Muscle of back (tissue), 11 donors: Measurements from ENCODE around the gene FAM167B. TPM values are rescaled to one million over a fixed set of nuclear protein-coding genes. Genes with fewer than 3 reads are reported as not detected.

Experiments
- DNase-seq, 3 donors: peaks; one replicate each; pipeline versions ENCODE4 v3.0.0 to v3.0.0-alpha.2; 2013
- polyA plus RNA-seq, 10 donors: library from polyadenylated mRNA; unstranded; fragments of 120-200 nt; gene quantifications; one replicate each; pipeline ENCODE4 v1.2.1, GENCODE V29; 2013; ENCODE audit not compliant: insufficient read length in 10 of 10

The FAM167B gene
- polyA plus RNA-seq, 10 donors: 2.1 to 6.7 (median 3.9) TPM

DNA sequence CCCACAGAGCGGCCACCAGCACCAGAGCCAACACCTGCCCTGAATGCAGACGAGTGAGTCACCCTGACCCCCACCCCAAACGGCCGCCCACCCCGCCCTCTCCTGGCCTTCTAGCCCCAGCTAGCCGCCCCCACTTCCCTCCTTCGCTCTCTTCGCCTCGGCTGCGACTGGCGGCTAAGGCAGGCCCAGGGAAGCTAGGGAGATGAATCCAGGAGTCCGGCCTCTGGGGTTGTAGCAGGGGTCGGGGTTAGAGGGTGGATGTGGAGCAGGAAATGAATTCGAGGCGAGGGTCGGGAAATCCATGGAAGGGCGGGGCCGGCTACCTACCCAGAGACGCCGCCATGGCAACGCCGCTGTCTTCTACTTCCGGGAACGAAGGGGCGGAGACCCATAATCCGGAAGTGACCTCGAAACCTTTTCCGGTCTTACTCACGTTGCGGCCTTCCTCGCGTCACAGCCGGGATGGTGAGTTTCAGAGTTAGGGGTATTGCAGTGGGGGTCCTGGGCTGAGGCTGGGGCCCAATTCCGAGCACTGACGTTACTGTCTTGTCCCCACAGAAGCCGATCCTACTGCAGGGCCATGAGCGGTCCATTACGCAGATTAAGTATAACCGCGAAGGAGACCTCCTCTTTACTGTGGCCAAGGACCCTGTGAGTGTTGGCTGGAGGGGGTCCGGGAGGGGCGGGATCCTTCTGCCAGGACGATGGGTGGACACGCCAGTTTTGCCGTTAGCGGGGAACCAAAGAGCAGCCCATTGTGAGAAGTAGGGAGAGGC, 24.9 kb upstream of the FAM167B start, which contains the start of the genes EIF3I and TMEM234:
EIF3I (plus strand) TSS at position 428 of the 776 bp plus-strand sequence; CDS start at position 463, 35 bp downstream.
TMEM234 (minus strand) TSS at position 374 of the 776 bp plus-strand sequence; CDS start at position 343, 31 bp downstream.
- DNase-seq: peak; percentile 92 to 97 (median 96)

- no peak for DNase-seq
Observed at GRCh38 chr1:32223683-32224082, 23.3 kb upstream of the FAM167B start.

DNA sequence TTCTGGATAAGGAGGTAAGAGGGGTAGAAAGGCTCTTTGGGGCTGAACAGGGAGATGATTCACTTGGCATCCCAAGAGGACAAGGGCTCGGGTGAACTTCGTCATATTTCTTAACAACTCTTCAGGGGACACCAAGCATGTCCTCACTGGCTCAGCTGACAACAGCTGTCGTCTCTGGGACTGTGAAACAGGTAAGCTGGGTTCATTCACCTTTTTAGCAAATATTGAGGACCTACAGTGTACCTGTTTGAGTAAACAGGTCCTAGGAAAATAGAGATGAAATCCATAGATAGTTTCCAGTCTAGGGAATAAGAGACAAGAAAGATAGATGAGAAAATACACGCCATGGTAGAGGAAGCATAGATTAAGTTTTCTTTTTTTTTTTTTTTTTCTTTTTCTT, 22.7 kb upstream of the FAM167B start:
- no peak for DNase-seq

- no peak for DNase-seq
Observed at GRCh38 chr1:32228771-32229170, 18.3 kb upstream of the FAM167B start.

GRCh38 chr1:32231843-32232432, 15.1 kb upstream of the FAM167B start:
- DNase-seq: no peak

GRCh38 chr1:32232558-32233304, 14.3 kb upstream of the FAM167B start:
- no peak for DNase-seq

DNA sequence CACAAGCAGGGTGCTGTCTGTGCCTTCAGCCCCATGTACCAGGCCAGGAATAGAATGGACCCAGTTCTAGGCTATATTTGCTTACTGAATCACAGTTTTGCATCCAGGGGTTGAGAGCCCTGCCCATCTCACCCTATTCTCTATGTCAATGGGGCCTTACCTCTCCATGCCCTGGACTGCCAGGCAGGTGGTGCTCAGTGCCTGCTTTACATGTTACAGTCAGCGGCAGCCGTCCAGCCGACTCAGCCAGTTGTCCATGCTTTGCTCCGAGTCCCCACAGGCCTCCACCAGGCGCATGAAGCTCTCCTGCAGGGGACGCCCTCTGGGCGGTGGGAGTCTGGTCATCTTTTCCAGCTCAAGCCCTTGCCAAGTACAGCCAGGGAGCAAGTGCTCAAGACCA, 12.2 kb upstream of the FAM167B start:
- DNase-seq: no peak

- no peak for DNase-seq
Observed at GRCh38 chr1:32239337-32239736, 7.7 kb upstream of the FAM167B start.

DNA sequence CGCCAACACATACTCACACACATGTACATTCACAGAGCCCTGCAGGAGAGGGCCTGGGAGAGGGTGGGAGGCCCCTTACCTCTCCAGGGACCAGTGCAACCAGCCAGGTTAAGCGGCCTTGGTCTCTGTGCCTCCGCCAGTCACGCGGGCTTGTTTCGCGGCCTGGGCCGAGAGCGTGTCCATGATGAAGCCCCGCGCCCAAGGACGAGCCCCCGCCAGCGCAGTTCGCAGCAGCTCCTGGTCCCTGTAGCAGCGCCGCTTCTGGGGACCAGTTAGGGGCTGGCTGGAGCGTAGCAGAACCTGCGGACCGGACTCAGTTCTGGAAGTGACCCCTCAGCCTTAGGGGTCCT, 7.3 kb upstream of the FAM167B start:
- no peak for DNase-seq

DNA sequence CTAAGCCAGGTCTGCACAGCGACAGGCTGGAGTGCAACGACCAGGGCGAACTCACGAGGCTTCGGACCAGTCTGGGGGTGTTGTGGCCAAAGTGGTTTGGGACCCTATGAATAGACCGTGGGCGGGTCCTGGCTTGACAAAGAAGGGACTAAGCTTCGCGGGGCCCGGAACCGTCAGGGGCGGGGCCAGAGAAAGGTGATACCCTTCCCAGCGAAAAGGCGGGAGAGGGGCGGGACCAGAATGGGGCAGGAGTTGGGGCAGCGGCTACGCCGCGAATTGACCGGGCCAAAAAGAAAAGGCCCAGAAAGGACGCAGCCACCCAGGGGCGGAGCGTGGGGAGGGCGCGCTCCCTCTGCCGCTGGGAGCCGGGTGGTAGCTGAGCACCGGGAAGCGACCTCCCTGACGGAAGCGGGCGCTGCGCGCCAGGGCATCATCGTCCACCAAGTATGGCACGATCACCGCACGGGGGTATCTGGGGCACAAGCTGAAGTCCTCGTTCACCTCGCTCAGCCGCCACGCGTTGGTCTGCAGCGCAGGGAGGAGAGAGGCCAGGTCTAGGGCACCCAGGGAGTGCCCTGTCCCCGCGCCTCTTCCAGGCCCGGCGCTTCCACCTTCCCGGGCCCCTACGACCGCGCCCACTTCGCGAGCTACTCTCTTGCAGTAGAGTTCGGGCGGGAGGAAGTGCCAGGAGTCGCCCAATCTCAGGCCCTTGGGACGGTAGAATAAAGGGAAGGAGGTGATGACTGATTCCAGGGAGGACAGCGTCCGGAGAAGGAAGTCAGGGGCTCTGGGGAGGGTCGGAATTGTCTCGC, 6.7 kb upstream of the FAM167B start:
- peak in 2 of 3 donors; percentile 53 to 77 for DNase-seq

DNA sequence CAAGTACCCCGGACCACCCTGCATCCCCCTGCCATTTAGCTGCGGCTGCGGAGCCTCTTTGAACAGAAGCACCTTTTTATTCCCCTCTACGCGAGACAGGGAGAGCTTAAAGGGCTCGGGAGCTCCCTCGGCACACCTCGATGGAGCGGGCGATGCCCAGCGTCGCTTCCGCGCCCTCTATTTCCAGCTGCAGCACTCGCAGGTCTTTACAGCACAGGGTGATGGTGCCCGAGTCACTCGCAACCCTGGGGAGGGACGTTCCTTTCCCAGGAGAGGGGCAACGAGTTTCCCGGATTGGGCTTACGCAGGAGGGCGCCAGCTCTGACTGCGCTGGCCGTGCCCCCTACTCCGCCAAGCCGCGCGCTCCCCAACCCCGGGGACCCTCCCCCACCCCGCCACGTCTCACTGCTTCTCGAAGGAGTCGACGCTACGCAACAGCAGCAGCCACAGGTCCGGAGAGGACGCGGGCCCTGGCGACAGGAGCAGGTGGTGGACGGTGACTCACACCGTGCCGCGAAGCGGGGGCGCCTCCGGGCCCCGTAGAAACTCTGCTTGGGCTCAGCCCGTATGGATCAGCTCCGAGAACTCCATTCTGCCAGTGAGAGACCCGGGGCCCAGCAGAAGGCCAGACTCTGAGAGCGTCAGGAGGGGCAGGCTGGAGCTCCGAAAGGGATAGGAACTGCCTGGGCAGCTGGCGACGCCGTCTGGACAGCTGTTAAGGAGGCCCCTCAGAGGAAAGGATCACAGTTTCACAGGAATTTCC, 5.8 kb upstream of the FAM167B start:
- DNase-seq: peak; percentile 41 to 89 (median 74)

DNA sequence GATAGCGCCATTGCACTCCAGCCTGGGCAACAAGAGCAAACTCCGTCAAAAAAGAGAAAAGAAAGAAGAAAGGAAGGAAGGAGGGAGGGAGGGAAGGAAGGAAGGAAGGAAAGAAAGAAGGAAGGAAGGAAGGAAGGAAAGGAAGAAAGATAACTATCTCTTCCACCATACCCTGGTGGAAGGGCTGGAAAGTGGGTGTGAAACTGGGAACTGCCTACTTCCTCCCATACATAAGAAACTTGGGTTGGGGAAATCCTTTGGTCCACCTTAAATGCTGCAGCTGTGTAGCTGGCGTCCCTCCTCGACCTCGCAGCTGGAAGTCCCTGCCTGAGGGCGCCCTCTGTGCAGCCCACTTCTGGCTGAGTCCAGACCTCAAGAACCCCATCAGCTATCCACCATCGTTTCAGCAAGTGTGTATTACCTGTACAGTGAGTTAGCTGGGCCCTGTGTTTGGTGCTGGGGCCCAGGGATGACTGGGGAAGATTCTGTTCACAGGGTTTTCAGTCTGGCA, 4.6 kb upstream of the FAM167B start:
- DNase-seq: peak in 2 of 3 donors; percentile 67 to 84

- DNase-seq: peak in 1 of 3 donors; percentile 15
Observed at GRCh38 chr1:32247452-32247851, 430 bp downstream of the FAM167B start.

DNA sequence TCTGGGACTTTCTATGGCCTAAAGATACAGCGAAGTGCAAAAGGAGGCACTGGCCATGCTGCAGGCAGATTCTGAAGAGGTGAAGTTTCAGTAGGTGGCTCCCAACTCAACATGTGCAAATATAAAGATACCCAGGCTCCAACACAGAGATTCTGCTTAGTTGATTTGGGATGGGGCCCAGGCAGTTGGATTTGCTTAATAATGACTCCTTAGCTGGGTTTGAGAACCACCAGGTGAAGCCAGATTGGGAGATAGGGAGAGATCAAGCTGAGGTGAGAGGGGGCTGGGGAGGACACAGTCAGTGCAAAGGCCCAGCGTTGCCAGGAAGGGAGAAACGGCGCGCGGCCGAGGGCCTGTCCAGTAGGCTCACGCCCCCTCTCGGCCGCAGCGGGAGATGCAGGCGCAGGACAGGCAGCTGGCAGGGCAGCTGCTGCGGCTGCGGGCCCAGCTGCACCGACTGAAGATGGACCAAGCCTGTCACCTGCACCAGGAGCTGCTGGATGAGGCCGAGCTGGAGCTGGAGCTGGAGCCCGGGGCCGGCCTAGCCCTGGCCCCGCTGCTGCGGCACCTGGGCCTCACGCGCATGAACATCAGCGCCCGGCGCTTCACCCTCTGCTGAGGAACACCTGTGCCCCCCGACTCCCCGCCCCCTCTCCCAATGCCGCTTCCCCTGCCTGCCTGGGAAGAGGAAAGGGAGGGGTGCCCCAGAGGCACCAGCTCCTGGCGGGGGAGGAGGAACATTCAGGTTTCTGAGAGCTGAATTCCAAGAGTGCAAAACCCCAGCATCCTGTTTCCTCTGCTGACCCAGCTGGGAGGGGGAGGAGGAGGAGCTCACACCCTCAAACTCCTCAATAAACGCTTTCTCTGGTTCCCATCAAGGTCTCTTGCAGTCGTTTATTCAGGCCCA, 1.2 kb downstream of the FAM167B start:
- DNase-seq: peak in 2 of 3 donors; percentile 65 to 77

DNA sequence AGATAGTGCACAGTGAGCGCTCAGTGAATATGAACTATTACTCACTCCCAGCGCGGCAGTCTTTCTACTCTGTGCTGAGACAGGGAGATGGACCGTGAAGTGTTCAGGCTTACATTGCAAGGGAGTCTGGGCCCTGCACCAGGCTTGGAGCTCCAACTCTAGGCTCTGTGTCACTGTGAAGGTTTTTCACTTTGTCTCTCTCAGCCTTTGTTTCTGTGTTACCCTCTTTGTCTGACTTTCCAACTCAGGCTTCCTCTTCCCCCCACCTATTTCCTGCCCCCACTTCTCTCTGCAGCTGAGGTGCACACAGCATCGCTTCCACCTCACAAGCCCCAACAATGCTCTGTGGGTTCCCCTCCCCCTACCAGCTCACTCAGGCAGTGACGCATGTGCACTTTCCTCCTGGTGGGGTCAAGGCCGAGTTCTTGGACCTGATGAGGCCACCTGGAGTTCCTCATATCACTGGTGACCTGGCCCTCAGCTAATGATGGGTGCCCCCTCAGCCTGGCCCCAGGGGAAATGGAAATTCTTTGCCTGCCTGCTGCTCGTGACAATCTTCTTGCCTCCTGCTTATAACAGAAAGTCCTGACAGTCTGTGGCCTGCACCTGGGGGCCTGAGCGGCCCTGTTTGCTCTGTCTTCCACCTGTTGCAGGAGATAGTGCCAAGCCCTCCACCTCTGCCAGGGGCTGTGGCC, 3.0 kb downstream of the FAM167B start:
- peak in 1 of 3 donors; percentile 52 for DNase-seq

DNA sequence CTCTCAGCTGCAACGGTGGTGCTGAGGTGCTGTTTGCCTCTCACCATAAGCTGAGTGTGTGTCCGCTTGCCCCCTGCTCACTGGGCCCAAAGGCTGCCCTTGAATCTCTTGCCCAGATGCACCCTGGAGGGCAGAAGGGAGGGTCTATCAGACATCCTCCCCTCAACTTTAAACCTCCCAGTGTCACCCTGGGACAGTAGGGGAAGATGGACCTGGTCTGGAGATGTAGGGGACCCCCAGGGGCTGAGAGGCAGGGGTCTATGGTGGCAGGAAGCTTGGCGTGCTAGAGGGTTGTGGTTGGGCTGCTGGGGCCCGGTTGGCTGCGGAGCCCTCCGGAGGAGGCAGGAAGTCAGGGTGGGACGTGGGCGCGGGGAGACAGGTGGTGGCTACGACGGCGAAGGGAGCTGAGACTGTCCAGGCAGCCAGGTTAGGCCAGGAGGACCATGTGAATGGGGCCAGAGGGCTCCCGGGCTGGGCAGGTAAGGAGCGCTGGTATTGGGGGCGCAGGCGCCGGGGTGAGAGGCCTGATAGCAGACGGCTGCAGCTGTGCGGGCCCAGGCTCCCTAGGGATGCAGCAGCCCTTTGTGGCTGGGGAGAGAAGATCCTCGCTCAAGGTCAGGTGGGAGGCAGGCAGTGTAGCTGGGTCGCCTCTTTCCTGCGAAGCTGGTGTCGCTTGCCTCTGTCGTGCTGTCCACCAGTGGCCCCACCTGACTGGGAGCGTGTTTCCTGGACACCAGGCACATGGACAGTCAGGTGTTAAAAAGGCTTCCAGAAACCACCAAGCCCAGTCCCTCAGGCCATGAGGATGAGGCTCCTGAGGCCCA, 4.1 kb downstream of the FAM167B start, which contains the start of gene LCK:
LCK (plus strand) TSS at position 373 of the 824 bp plus-strand sequence. CDS start 23,065 bp downstream, outside the sequence.
- DNase-seq: no peak
